Mucosa of gallbladder (tissue), 1 donor: Measurements from ENCODE around the gene ZBTB24. TPM values are rescaled to one million over a fixed set of nuclear protein-coding genes. Genes with fewer than 3 reads are reported as not detected.

ENCODE experiments used
- DNase-seq: peaks from one replicate; pipeline ENCODE4 v3.0.0-alpha.2; 2020; ENCODE audit warnings: low spot score
- total RNA-seq: library from RNA; stranded (reverse); gene quantifications from one replicate; pipeline ENCODE4 v1.2.1, GENCODE V29; 2021
- donor health status: DM: no; HTN: no; CAD: no.

The ZBTB24 gene
- total RNA-seq, 1 donor from 2014 or later: 5.3 TPM

DNA sequence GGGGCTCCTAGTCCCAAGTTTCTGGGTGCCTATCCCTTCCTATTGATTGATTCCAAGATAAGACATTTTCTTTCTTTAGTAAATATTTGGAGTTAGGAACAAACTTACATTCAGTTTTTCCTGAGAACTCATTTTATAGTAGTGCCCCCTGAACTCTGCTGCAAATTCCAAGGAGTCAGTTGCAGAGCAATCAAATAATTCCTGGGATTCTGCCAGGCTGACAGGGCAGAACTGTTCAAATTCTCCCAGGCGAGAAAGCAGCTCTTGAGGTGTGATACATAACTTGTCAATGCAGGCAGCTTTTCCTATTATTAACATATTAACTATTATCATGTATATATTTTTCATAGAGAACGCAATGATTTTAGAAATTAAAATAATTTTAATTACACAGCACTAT lies 15.9 kb upstream of the ZBTB24 start:
- DNase-seq: no peak

- no peak for DNase-seq
Observed at GRCh38 chr6:109498052-109498451, 15.0 kb upstream of the ZBTB24 start.

- DNase-seq: no peak
Observed at GRCh38 chr6:109496036-109496772, 13.2 kb upstream of the ZBTB24 start.

GRCh38 chr6:109493865-109494264 lies 10.8 kb upstream of the ZBTB24 start:
- DNase-seq: no peak

DNA sequence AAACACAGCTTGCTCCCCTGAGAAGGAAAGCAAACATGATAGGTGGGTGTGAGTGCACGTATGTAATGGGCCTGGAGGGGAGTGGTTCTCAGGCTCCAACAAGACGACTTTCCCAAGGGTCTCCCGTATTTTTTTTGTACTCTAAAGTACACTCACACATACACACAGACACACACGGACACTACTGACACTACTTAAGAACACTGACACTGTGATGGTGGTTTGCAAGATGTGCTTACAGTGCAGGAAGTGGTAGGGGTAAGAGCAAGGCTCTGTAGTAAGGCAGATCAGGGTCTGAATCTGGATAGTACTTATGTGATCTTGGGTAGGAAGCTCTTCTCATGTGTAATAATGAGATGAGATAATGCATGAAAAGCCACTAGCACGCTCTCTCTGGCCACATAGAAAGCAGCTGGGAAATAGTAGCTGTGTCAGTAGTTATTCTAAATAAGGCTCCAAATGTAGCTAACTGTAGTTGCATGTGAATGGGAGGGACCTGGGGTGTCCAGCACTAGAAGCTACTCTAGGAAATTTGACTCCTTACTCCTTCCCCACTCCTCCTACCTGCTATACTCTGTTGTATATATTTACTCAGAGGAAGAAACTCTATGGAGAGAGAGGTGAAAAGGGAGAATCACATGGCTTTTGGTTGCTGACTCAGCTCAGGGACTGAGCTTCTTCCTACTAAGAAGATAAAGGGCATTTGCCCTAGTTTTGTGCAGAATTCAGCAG lies 8.4 kb upstream of the ZBTB24 start:
- DNase-seq: no peak

GRCh38 chr6:109490713-109491112 lies 7.7 kb upstream of the ZBTB24 start:
- no peak for DNase-seq

GRCh38 chr6:109488001-109488400 lies 5.0 kb upstream of the ZBTB24 start:
- no peak for DNase-seq

GRCh38 chr6:109486068-109486467 lies 3.0 kb upstream of the ZBTB24 start:
- no peak for DNase-seq

DNA sequence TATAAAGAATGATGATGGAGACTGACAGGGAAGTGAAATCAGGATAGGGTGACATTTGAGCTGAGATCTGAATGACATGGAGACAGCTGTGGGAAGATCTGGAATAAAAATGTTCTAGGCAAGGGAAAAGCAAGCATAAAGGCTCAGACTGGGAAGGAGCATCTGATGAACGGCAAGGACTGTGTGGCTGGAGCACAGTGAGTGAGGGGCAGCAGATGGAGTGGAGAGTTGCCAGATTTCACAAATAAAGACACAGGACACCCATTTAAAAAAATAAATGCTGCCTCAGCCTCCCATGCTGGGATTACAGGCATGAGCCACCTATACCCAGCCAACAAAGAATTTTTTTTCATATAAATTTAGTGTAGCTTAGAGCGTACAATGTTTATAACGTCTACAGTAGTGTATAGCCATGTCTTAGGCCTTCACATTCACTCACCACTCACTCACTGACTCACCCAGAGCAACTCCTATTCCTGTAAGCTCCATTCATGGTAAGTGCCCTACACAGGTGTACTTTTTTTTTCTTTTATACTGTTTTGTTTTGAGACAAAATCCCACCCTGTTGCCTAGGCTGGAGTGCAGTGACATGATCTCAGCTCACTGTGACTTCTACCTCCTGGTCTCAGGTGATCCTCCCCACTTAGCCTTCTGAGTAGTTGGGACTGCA lies 2.4 kb upstream of the ZBTB24 start:
- DNase-seq: no peak

DNA sequence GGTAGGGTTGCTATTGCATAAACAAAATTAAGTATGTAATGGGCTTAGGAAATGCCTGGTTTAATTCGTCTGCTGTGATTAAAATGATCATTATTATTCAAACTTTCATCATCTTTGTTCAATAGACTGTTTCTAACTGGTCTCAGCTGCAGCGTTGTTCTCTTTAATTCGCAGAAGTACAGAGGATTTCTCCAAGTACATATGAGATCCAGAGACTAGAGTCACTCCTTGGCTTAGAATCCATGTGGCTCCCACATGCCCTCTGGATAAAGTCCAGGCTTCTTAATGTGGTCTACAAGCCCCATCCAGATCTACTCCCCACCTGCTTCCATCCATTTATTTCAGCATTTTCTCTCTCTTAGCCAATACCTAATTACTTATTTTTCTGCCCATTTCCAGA lies 1.1 kb upstream of the ZBTB24 start:
- DNase-seq: no peak

- no peak for DNase-seq
Observed at GRCh38 chr6:109483735-109484057, 677 bp upstream of the ZBTB24 start.

- no peak for DNase-seq
Observed at GRCh38 chr6:109480993-109481480, 2.0 kb downstream of the ZBTB24 start.

DNA sequence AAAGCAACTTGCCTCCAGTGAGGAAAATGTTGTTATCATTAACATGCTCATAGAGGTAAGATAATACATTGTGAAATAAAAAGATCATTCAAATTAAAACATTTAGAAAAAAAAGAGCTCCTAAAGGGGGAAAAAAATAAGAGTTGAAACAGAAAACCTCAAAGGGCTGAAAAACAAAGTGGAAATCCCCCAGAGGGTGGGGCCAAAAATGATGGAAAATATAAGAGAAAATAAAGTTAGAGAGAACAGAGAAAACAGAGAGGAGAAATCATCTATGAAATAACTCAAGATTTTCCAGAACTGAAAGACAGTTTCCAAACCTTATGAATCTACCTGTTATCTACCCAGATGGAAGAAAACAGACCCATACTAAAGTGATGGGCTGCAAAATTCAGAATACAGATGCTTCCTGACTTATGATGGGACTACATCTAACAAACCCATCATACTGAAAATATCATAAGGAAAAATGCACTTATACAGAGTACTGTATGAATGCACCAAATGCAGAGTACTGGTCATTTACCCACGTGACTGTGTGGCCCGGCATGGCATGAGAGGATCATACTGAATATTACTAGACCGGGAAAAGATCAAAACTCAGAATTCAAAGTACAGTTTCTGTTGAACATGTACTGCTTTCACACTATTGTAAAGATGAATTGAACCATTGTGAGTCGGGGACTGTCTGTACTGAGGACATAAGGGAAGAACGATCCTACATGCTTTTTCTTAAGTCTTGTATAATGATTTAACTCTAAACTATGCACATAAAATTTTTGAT lies 4.0 kb downstream of the ZBTB24 start:
- DNase-seq: no peak

GRCh38 chr6:109478222-109478805 lies 4.7 kb downstream of the ZBTB24 start:
- no peak for DNase-seq

DNA sequence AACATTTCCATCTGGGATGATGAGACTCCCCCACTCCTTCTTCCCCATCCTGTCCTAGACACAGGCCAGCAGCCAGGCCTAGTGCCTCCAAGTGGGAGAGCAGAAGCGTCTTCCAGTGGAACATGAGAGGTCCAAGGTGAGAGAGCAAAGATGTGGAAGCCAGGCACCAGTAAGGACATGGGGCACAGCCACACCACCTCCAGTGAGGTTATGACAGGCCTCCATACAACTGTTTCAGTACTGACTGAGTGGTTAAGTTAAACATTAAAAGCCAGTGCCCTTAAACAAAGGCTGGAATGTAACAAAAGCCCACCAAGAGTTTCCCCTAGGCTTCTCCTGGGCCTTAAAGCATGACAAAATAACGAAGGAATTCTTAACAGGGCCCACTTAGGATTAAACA lies 5.3 kb downstream of the ZBTB24 start:
- no peak for DNase-seq

DNA sequence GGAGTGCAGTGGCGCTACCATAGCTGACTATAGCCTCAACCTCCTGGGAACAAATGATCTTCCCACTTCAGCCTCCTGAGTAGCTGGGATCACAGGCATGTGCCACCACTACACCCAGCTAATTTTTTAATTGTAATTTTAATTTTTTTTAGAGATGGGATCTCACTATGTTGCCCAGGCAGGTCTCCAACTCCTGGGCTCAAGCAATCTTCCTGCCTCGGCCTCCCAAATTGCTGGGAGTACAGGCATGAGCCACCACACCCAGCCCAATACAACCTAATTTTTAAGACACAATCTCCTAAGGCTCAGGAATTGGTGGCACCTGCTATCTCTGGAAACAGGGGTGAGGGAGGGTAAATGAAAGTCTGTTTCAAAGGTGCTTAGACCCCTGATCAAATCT lies 5.8 kb downstream of the ZBTB24 start:
- no peak for DNase-seq

DNA sequence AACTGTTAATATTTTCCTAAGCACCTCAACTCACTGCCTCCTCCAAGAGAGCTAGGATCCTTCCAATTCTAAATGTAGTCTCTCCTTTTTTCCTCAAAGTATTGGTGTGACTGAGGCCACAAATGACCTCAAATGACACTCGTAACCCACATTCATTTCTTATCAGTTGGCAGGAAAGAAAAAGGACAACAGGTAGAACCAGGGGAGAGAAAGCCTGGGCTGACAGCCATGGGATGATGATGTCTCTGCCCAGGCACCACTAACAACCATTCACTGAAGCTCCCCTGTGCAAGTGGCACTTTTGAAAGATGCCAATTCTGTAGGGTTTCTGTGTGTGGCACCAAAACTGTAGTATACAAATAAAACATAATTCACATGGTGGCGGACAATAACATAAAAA lies 7.4 kb downstream of the ZBTB24 start:
- DNase-seq: no peak

GRCh38 chr6:109474995-109475394 lies 8.0 kb downstream of the ZBTB24 start:
- DNase-seq: no peak

DNA sequence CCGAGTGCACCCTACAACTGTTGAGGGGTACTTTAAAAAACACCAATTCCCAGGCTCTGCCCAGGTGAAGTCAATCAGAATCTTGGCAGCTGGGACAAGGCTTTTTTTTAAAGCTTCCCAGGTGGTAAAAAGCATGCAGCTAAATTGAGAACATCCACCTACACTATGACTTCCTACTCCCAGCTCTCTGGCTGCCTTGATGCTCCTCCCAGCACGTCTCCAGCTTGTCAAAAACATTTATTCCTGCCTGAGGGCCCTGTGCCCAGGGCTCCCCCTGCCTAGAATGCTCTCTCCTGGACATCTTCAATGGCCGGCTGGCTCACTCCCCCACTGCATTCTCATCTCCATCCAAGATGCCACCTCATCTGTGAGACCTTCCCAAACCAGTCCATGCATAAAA lies 9.9 kb downstream of the ZBTB24 start:
- DNase-seq: no peak

DNA sequence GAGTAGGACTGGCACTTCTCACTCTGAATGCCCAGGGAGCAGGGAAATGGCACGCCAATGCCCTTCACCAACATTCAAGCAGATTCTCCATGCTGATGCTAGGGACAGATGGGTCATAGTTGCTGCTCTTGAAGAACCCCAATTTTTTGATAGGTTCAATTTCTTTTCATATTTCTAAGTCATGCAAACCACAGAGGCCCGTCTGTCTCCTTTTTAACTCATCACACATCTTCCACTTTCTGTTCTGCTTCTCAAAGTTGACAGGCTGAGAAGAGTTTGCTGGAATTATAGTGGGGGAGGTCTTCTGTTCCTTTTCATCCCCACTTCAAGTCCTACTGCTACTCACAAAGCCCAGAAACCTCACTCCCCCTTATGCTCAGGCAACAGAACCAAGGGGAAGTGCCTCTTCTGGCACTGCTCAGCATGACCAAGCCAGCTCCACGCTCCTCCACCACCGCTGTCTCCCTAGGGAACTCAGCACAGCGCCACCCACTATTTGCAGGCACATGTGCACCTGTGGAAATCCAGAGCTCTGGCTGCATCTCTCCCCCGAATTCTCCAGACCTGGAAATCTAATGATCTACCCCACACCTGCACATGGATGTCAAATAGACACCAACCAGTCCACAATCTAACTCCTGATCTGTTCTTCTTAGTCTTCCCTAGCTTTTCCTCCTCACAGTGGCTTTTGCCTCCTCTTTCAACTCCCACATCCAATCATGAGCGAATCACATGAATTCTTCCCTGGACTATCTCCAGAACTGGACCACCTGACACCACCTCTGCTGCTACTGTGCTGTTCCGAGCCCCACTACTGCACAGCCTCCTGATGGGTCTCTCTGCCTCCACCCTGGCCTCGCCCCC lies 10.7 kb downstream of the ZBTB24 start:
- DNase-seq: no peak
